PC-3 (cell line): ENCODE measurements around the gene ZNF708. TPM values are rescaled to one million over a fixed set of nuclear protein-coding genes. Genes with fewer than 3 reads are reported as not detected.
"Not testable (repeated sequence)": the region's sequence is repeated elsewhere in the genome, so short reads cannot be mapped to it uniquely, and the experiment has no call there.

Experiments
- ATAC-seq: fragments of 200-7000 bp; cut with Tn5 transposase; 2 replicates; pipeline ENCODE4 v1.9.1; 2020; ENCODE audit warnings: mild to moderate bottlenecking, moderate library complexity
- BruUV-seq: library from RNA; stranded (reverse); fragments of 400-500 nt; replicated peaks from 2 replicates; lab custom pipeline; 2021; lab: Mats Ljungman, UMichigan
- CTCF ChIA-PET: fragments of 300-600 bp; sonication (Branson Sonifier 250); formaldehyde crosslinking; loops from one replicate; lab custom pipeline; 2022; ENCODE audit warnings: antibody characterized with exemption; lab: Charles Lee
- POLR2A ChIA-PET: fragments of 300-600 bp; sonication (Branson Sonifier 250); formaldehyde crosslinking; loops from one replicate; lab custom pipeline; 2022; ENCODE audit warnings: antibody characterized with exemption; ENCODE audit not compliant: unreplicated experiment; lab: Charles Lee
- DNase-seq: peaks from one replicate; pipeline ENCODE4 v3.0.0-alpha.2; 2015
- H2AFZ ChIP-seq: fragments of 300-600 bp; sonication (generic); 2 replicates; pipeline ENCODE4 v1.6.0; 2016; ENCODE audit warnings: antibody characterized with exemption, low read length
- H3F3A ChIP-seq: fragments of 300-600 bp; sonication (generic); one replicate; pipeline ENCODE4 v1.6.0; 2017; ENCODE audit warnings: antibody characterized with exemption, low read length, control low read depth, mild to moderate bottlenecking; ENCODE audit not compliant: unreplicated experiment
- H3K27ac ChIP-seq: fragments of 300-600 bp; sonication (generic); 2 replicates; pipeline ENCODE4 v1.5.1; 2016; ENCODE audit warnings: mild to moderate bottlenecking, low read length
- H3K27me3 ChIP-seq: fragments of 300-600 bp; sonication (generic); 2 replicates; pipeline ENCODE4 v1.6.1; 2016; ENCODE audit warnings: low read length, mixed read lengths
- H3K36me3 ChIP-seq: fragments of 300-600 bp; sonication (generic); 2 replicates; pipeline ENCODE4 v1.6.1; 2016; ENCODE audit warnings: low read depth, mixed run types, low read length, mixed read lengths
- H3K4me1 ChIP-seq: fragments of 300-600 bp; sonication (generic); 2 replicates; pipeline ENCODE4 v1.5.1; 2016; ENCODE audit warnings: low read length; ENCODE audit not compliant: insufficient read depth
- H3K4me2 ChIP-seq: fragments of 300-600 bp; sonication (generic); 2 replicates; pipeline ENCODE4 v1.6.0; 2016; ENCODE audit warnings: low read length
- H3K4me3 ChIP-seq: fragments of 300-600 bp; sonication (generic); 2 replicates; pipeline ENCODE4 v1.5.1; 2016; ENCODE audit warnings: mild to moderate bottlenecking, low read length, mixed read lengths
- H3K79me2 ChIP-seq: fragments of 300-600 bp; sonication (generic); 2 replicates; pipeline ENCODE4 v1.6.1; 2017; ENCODE audit warnings: low read length, mixed read lengths
- H3K9ac ChIP-seq: fragments of 300-600 bp; sonication (generic); 2 replicates; pipeline ENCODE4 v1.6.0; 2016; ENCODE audit warnings: mild to moderate bottlenecking, low read length
- H3K9me2 ChIP-seq: fragments of 300-600 bp; sonication (generic); replicated peaks from 2 replicates; pipeline ENCODE4 v1.6.1; 2016; ENCODE audit warnings: mixed run types, low read length, mixed read lengths
- H3K9me3 ChIP-seq: fragments of 300-600 bp; sonication (generic); 2 replicates; pipeline ENCODE4 v1.6.1; 2016; ENCODE audit warnings: low read length, mixed read lengths
- H4K20me1 ChIP-seq: fragments of 300-600 bp; sonication (generic); 2 replicates; pipeline ENCODE4 v1.6.1; 2016; ENCODE audit warnings: low read length, mixed read lengths
- CTCF ChIP-seq: fragments of 300-600 bp; sonication (generic); conservative IDR thresholded peaks from 2 replicates; pipeline ENCODE4 v1.5.1; 2017; ENCODE audit warnings: antibody characterized with exemption, low read depth, mild to moderate bottlenecking, low read length
- EZH2 ChIP-seq: fragments of 300-600 bp; sonication (generic); IDR thresholded peaks from one replicate; pipeline ENCODE4 v1.6.1; 2017; ENCODE audit warnings: antibody characterized with exemption, mild to moderate bottlenecking, low read length; ENCODE audit not compliant: unreplicated experiment
- EZH2phosphoT487 ChIP-seq: fragments of 300-600 bp; sonication (generic); IDR thresholded peaks from 2 replicates; pipeline ENCODE4 v1.6.1; 2018; ENCODE audit warnings: mild to moderate bottlenecking, antibody characterized with exemption, low read length, borderline replicate concordance
- intact Hi-C: fragments of 100-400 bp; cut with micrococcal nuclease; formaldehyde crosslinking; loops from 2 replicates; pipeline ENCODE4 v1.9.0; 2023
- total RNA-seq: library from RNA; depleted of rRNA; stranded (reverse); fragments of >200 nt; gene quantifications from 2 replicates; pipeline ENCODE4 v1.2.3, GENCODE V29; 2014

The ZNF708 gene
- total RNA-seq, 1 experiment from 2014 or later = 4.2 TPM

GRCh38 chr19:21264891-21265290 lies 64.3 kb downstream of the ZNF708 start:
- intact Hi-C loops = no loop called here
- Histone ChIP-seq H3K9me2 (no peaks in the 10 kb centered on the region), H3K4me2 (no peak overlapping the region), H3K9ac (no peak overlapping the region), H3K4me1 (no peaks in the 10 kb centered on the region), H3K79me2 (no peaks in the 10 kb centered on the region), H3K27me3 (no peaks in the 10 kb centered on the region), H4K20me1 (no peaks in the 10 kb centered on the region), H3K9me3 (no peaks in the 10 kb centered on the region), H3K27ac (no peak overlapping the region), H3K4me3 (no peak overlapping the region), H3F3A (no peaks in the 10 kb centered on the region), H2AFZ (no peak overlapping the region), H3K36me3 (no peaks in the 10 kb centered on the region)
- no peak for DNase-seq
- TF ChIP-seq EZH2 = no peak
- TF ChIP-seq EZH2phosphoT487 = no peak
- TF ChIP-seq CTCF = no peak
- BruUV-seq = no TSS peak
- ATAC-seq = no peak
- POLR2A ChIA-PET = no interaction called here
- CTCF ChIA-PET = no interaction called here

- Histone ChIP-seq H3K4me2 (no peak overlapping the region), H3K4me3 (no peak overlapping the region), H3K9me3 (no peaks in the 10 kb centered on the region), H3K9ac (no peak overlapping the region), H3K79me2 (no peaks in the 10 kb centered on the region), H3K4me1 (no peaks in the 10 kb centered on the region), H3K27me3 (no peaks in the 10 kb centered on the region), H3K36me3 (no peaks in the 10 kb centered on the region), H2AFZ (no peak overlapping the region), H3K27ac (no peak overlapping the region), H4K20me1 (no peaks in the 10 kb centered on the region), H3K9me2 (no peaks in the 10 kb centered on the region), H3F3A (no peaks in the 10 kb centered on the region)
- intact Hi-C loops = no loop called here
- DNase-seq (no peak), ATAC-seq (no peak)
- ChIA-PET CTCF (no interaction called here), POLR2A (no interaction called here)
- TF ChIP-seq CTCF (no peak), EZH2 (no peak), EZH2phosphoT487 (no peak)
- no TSS peak for BruUV-seq
These were observed 64.8 kb downstream of the ZNF708 start for GRCh38 chr19:21264416-21264815.

GRCh38 chr19:21260848-21261381 lies 68.3 kb downstream of the ZNF708 start:
- H3K4me3 ChIP-seq, POLR2A ChIA-PET, CTCF ChIA-PET, intact Hi-C loops, H2AFZ ChIP-seq, H3K79me2 ChIP-seq, H3K4me1 ChIP-seq, H3K9me3 ChIP-seq, ATAC-seq, H3K27me3 ChIP-seq, H3K9me2 ChIP-seq, H4K20me1 ChIP-seq, H3F3A ChIP-seq, DNase-seq, H3K36me3 ChIP-seq, H3K9ac ChIP-seq, H3K4me2 ChIP-seq, BruUV-seq, H3K27ac ChIP-seq: not testable (repeated sequence)
